ENCODE data around the gene OR13J1.

- no peak for TF ChIP-seq CTCF (IDR thresholded peaks at IDR 0.05)
- TF ChIP-seq POLR2A (IDR thresholded peaks at IDR 0.05) = no peak
These were observed 16.0 kb downstream of the OR13J1 start for GRCh38 chr9:35854091-35854762.

All from body of pancreas (tissue), 4 donors.